GM18508 (cell line): ENCODE results near the gene SUOX.
"Not testable (repeated sequence)": the region's sequence is repeated elsewhere in the genome, so short reads cannot be mapped to it uniquely, and the experiment has no call there.

Experiments
- ATAC-seq: cut with Tn5 transposase; IDR thresholded peaks from one replicate; pipeline ENCODE4 v1.9.1; 2021; ENCODE audit warnings: moderate number of reproducible peaks; ENCODE audit not compliant: insufficient read depth, unreplicated experiment

SUOX gene

GRCh38 chr12:56014205-56014604 lies 17.1 kb downstream of the SUOX start:
- no peak for ATAC-seq

GRCh38 chr12:56017181-56017580 lies 20.1 kb downstream of the SUOX start:
- no peak for ATAC-seq

GRCh38 chr12:56018356-56018755 lies 21.3 kb downstream of the SUOX start:
- no peak for ATAC-seq

- no peak for ATAC-seq
Observed at GRCh38 chr12:56020423-56021184, 23.5 kb downstream of the SUOX start, which contains the start of gene IKZF4. Gene IKZF4 (plus strand): TSS chr12:56021043. CDS start chr12:56021494, 451 bp downstream.

GRCh38 chr12:56021889-56022497 lies 24.9 kb downstream of the SUOX start:
- no peak for ATAC-seq

- ATAC-seq, result no peak
Observed at GRCh38 chr12:56028511-56029165, 31.6 kb downstream of the SUOX start.

GRCh38 chr12:56029166-56029519 lies 32.1 kb downstream of the SUOX start:
- no peak for ATAC-seq

GRCh38 chr12:56029666-56030293 lies 32.7 kb downstream of the SUOX start:
- ATAC-seq, result no peak

GRCh38 chr12:56031987-56032386 lies 34.9 kb downstream of the SUOX start:
- ATAC-seq, result no peak

GRCh38 chr12:56034586-56035332 lies 37.7 kb downstream of the SUOX start:
- no peak for ATAC-seq

- ATAC-seq, result no peak
Observed at GRCh38 chr12:56037161-56037560, 40.1 kb downstream of the SUOX start.

- ATAC-seq, result no peak
Observed at GRCh38 chr12:56038022-56038655, 41.1 kb downstream of the SUOX start.

- no peak for ATAC-seq
Observed at GRCh38 chr12:56040151-56040550, 43.1 kb downstream of the SUOX start.

GRCh38 chr12:56040963-56041551 lies 44.0 kb downstream of the SUOX start:
- no peak for ATAC-seq

- ATAC-seq, result peak; percentile 89
Observed at GRCh38 chr12:56041552-56042429, 44.7 kb downstream of the SUOX start, which contains the start of gene RPS26. Gene RPS26 (plus strand): TSS chr12:56041918. CDS start chr12:56042167, 249 bp downstream.

GRCh38 chr12:56042430-56042813 lies 45.3 kb downstream of the SUOX start:
- ATAC-seq, result not testable (repeated sequence)

GRCh38 chr12:56042843-56043242 lies 45.8 kb downstream of the SUOX start:
- no peak for ATAC-seq

- ATAC-seq, result no peak
Observed at GRCh38 chr12:56046027-56046780, 49.1 kb downstream of the SUOX start.
